Left kidney (tissue), 2 donors: ENCODE data around the gene UBE2J1. TPM values are rescaled to one million over a fixed set of nuclear protein-coding genes. Genes with fewer than 3 reads are reported as not detected.
A peak's percentile ranks its signal among the peaks of the same experiment; 100 is the strongest.

ENCODE experiments used
- DNase-seq: peaks from one replicate; pipeline ENCODE4 v3.0.0-alpha.2; 2013
- polyA plus RNA-seq: library from polyadenylated mRNA; unstranded; fragments of 120-200 nt; gene quantifications from one replicate; pipeline ENCODE4 v1.2.1, GENCODE V29; 2013; ENCODE audit not compliant: insufficient read length

The UBE2J1 gene
- polyA plus RNA-seq, 1 donor, result 59.3 TPM

DNA sequence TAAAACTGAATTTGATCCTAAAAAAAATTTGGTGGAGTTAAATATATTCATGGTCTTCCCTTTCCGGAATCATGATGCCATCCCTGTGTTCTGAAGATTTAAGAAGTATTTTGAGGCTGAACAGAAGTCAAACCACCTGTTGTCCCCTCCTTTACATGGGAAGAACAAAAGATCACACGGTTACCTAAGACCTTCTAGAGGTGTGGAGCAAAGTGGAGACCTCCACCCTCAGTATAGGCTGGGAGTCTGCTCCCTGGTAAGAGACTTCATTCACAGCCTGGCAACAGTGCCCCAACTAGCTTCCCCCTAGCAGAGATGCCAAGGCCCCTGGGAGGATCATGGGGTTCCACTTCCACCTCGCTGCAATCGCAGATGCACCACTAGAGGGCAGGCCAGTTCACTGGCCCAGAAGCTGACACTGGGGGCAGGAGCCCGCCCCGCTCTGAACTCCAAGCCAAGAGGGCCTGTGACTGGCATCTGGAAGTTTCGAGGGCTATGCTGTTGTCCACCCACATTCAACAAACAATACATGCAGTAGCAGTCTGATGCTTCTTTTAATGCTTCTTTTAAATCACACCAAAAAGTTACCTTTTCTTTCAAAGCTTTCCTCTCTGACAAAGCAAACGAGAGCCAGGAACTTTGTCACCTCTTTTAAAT is 19.5 kb upstream of the UBE2J1 start:
- peak; percentile 44 for DNase-seq

DNA sequence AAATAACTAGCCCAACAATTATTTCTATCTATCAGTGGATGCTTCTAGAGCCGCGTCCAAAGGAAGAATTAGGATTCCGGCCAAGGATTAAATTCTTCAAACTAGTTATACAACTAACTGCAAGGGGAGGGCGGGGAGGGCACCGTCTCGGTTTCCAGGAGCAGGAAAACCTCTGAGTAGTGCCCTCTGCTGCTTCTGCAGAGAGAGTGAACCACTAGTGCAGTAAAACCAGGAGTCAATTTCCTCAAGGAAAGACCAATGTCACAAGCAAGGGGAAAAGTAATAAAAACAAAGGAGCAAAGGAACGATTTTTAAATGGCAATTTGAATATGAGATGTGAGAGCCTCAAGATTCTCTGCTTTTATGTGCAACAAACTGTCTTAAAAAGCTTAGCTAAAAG is 16.5 kb upstream of the UBE2J1 start:
- DNase-seq, result no peak

DNA sequence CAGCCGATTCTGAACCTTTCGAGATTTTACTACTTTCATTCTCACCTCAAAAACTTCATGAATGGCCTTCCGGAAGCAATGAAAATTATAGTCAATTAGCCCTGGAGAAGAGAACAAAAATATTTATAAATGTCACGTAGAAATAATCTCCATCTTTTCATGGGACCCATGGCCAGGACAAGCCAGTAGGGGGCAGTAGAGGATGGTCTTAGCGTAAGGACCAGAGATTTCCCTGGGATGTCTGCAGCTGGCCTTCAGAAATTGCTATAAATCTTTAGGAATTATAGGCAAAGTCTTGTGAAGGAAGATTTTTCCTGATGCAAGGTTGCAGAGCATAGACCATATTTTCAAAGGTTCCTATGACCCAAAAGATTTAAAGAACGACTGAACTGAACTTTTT is 15.6 kb upstream of the UBE2J1 start:
- peak; percentile 57 for DNase-seq

DNA sequence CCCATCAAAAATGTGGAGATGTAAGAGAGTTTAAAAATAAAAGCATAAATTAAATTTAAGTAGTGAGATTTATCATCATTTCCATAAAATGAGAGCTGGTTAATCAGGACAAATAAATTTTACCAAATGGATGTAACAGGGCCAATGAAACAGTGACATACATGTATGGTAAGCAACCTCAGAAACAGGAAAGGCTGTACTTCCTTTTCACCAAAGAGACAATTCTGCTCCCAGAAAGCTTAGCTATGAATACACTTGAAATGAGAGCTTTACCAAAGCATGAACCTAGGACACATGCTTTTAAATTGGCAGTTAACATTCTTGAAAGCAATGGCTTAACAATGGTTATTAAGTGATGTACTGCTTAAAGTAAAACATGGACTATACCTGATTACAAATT is 12.1 kb upstream of the UBE2J1 start:
- no peak for DNase-seq

DNA sequence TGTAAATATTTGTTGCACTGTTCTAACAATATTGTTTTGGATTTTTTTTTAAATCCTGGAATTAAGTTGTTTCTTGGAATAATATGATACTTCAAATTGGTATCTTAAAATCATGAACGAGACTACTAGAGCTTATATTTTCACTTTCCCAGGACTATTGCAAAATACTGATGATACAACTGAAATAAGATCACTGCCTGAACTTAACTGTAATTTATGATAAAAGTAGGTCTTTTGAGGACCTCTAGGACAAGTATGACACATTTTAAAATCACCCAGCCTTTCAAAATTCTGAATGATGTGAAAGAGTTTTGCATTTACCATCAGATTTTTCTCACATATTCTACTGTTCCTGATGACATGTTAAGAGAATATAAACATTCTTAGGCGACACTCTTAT is 8.6 kb upstream of the UBE2J1 start:
- DNase-seq, result no peak

DNA sequence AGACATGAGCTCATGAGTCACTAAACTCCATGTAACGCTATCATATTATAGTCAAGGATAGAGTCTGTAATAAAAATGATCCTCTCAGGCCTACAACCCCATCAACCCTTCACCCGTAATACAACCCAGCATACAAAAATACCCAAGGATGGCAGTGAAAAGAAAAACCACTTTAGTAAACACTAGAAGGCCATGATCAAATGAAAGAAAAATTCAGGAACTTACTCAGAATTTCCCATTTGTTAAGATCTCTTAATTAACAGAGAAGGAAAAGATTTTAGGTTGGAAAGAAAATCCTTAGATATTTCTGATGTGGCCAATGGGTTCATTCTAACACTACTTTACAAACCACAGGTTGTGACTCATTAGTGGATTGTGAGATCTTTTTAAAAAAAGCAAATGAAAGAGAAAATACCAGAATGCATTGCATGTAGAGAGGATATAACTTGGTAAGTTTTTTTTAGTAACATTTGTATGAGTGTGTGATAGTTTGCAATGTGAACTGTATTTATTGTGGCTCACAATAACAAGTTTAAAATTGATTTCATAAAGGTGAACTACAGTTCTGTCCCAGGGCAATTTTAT is 8.0 kb upstream of the UBE2J1 start:
- no peak for DNase-seq

DNA sequence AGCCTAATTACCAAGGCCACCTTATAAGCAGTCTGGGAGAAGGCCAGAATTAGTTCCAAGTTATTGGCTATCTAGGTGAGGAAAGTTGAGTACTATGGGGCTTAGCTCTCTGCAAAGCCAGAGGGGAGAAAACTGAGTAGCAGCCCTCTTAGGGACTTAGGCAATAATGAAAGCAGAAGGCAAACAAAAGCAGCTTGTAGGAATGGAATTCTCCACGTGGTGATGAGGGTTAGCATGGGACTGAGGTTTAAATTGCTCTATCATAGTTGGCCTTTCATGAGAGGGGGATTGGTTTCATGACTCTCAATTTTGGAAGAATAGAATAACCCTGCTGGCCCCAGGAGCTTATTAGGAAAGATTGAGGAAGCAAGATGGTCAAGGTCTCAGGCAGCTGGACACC is 7.0 kb upstream of the UBE2J1 start:
- no peak for DNase-seq

DNA sequence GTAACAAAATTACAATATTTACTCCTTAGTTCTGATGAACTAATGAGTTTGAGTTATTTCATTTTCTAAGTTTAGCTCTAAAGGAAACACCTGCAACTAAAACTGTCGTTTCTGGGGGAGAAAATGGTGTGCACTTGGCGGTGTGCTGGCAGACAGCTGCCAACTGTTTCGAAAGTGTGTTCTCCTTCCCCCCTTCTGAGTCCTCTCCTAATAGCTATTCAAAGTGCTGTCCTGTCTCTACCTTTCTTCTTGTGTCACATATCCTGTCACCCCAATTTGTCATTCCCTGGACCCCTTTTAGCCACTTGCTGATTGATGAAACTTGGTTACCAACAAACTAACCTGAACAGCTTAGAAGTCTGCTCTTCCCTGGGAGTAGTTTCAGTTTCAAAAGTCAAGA is 4.9 kb upstream of the UBE2J1 start:
- no peak for DNase-seq

DNA sequence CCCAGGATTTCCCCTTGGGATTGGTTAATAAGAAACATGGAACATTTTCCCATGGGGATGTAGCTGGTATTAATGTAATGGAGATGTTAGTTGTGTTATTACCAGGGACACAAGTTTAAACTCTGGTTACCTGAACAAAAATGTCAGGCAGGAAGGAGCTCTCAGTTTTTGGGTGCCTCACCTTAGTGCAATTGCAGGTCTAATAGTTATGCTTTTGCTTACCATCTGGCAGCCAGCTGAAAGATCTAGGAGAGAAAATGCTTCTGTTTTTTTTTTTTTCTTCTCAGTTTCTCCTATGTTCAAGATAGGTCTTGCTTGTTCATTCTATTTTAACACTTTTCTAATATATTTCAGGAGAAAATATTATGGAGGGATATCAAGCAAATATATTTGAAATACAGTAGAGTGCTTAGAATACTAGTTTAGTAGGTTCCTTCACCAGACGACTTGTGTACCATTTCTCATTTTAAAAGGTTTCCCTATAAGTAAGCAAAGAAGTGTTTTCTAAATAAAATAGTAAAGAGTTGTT is 4.2 kb upstream of the UBE2J1 start:
- DNase-seq, result no peak

DNA sequence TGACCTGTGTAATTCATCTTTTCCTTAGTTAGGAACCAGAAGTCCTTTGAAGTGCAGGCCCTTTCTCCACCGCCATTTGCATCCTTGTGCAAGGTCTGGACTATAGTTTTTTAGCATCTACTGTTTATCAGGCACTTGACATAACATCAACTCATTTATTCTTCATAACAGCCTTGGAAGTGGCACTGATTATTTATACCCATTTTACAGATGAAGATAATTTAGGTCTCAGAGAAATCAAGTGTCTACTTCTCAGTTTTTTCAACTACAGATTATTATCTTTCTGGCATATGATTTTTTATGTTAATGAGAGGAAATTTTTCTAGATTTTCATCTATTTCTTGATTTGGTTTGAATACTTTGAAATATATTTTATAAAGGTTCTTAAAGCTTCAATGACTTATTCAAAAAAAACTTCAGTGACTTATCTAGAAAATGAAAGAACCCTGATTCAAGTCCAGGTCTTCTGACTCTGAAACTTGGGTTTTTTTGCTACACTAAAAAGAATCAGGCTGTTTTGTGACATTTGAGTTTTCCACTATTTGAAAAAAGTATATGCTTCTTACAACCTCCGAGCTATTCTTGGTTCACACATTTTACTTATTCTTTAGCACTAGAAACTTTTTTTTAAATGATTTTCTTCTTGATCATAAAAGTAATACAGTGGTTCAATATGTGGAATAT is 3.1 kb upstream of the UBE2J1 start:
- no peak for DNase-seq

DNA sequence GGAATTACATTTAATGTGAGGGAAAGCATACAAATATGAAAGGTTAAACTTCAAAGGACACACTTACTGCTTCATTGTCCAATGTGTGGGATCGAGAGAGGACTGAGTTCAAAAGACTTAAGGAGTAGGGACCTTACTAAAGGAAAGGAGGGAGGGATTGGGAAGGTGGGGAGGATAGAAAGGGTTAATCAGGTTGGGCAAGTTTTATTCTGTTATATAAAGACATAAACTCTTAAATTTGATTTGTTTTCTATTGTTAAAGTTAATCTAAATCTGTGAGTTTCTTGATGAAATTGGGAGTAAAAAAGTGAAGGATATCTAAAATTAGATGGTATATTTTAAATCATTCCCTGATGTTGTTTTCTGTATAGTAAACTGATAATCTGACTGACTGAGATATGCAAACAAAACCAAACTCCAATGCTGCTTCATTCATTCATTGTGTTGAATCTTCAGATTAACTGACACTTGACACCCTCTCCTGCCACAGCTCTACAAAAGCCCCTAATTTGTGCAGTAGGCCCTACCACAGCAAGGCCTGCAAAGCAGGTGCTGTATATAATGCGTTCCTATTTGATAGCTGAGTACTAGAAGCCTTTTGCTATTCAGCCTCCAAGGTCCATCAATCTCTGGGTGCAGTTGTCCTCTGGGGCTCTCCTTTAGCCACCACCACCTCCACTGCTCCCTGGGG is 1.3 kb upstream of the UBE2J1 start:
- no peak for DNase-seq

DNA sequence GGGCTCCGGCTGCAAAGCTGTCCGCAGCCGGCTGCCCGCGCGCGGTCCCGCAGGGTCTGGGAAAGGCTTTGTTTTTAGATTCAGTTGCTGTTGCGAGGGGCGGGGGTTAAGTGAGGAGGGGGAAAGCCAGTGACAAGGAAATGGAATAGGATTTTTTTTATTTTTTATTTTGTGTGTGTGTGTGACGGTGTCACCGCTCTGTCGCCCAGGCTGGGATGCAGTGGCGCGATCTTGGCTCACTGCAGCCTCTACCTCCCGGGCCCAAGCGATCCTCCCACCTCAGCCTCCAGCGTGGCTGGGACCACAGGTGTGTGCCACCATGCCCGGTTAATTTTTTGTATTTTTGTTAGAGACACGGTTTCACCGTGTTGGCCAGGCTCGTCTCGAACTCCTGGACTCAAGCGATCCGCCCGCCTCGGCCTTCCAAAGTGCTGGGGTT is 615 bp upstream of the UBE2J1 start:
- no peak for DNase-seq

DNA sequence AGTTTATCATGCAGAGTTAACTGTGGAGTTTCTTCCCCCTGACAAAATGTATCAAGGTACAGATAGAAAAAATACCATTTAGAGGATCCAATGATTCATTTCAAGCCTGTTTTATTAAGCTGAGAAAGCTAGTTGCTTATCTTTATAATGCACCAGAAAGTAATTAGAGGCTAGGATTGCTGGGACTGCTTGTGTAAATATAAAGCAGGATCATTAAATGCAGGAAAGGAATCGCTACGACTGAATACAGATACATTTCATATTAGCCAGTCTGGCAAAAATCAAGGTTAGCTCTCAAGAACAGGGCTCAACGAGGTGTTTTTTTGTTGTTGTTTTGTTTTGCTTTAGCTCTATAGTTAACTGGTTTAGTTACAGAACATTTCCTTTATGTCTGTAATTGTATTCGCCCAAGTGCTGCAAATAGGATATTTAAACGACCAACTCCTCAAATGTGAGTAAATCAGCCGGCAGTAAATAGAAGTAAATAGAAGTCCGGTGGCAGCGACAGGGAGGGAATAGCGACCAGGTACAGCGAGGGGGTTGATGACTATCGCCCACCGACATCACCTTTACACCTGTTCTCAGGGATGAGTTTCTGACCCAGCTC is 748 bp downstream of the UBE2J1 start:
- DNase-seq, result peak; percentile 43

DNA sequence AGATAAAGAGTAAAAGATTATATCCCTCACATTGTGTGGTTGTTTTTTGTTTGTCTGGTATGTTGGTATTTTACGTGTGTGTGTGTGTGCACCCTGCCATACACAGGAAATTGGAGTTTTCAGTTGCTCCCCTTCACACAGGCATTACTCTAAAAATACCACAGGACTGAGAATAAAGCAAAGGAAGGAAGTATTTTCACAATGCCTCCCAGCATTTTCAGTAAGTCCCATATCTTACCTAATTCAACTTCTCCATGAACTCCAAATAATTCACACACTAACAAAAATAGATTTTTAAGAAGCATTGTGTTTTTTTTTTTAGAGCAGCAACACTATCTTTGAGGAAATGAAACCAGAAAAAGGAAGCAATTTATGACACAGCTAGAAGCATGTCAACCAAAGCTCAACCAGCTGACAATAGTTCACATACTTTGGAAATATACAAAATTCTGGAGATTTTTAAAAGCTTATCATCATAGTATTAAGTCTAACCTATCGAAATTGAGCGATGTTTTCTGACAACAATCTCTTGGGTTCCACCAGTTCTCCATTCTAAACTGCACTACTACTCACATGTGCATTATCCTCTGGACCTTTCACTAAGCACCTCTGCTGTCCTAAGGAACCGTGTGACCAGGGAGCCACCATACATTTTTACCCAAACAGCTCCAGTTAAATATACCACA is 2.1 kb downstream of the UBE2J1 start:
- no peak for DNase-seq

DNA sequence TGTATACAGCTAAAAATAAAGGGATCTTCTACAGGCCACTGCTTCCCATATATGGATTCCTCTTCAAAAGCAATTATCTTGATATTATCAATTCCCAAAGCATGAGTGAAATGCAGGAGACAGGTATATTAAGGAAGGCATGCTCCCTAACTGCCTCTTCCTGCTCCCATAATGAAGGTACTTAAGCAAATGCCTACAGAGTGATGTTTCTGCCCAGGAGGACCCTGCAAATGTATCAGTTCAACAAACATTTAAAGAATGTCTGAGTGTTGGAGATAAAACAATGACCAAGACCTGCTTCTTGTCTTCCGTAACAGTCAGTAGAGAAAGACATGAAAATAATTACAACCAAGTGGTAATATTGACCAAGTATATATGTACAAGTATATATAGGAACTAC is 4.2 kb downstream of the UBE2J1 start:
- DNase-seq, result no peak

DNA sequence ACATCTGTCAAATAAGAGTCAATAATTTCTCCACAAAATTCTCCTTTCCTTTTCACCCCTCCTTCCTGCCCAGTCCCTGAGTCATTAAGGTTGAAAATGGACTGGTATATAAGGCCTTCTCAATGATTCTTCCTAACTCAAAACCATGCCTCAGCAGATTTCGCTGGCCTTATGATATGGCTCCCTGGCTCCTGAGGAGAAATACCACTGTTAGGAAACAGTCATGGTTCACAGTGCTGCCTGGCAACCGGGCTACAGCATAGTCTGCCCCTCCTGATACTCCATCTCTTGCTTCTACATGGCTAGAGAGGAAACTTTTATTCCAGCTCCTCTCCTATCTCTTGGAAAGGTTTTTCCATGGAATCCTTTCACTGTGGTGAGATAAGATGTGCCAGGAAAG is 4.7 kb downstream of the UBE2J1 start:
- DNase-seq, result peak; percentile 22

DNA sequence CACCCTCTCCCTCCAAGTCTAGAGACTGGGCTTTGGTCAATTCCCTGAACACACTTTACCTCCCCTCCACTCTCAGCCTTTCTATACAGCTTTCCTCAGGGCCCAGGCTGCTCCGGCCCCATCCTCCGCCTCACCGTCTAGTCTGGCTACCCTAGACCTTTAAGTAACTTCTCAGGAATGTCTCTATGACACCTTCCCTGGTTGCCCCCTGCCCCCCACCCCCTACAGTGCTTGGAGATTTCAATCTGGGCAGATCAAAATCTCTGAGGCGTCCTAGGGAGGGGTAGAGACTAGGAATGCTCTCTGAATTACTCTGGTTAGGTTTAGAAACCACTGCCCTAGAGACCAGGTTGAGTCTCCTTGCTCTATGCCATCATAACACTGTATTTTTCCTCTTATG is 6.1 kb downstream of the UBE2J1 start:
- no peak for DNase-seq

DNA sequence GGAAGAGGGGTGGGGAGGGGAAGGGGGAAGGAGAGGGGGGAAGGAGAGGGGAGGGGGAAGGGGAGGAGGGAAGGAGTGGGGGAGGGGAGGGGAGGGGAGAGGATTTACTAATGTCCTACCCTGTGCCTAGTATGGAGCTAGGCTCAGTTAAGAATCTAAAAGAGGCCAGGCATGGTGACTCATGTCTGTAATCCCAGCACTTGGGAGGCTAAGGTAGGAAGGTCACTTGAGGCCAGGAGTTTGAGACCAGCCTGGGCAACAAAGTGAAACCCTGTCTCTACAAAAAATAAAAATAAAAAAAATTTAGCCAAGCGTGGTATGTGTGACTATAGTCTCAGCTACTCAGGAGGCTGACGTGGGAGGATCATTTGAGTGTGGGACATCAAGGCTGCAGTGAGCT is 13.0 kb downstream of the UBE2J1 start:
- DNase-seq, result no peak

DNA sequence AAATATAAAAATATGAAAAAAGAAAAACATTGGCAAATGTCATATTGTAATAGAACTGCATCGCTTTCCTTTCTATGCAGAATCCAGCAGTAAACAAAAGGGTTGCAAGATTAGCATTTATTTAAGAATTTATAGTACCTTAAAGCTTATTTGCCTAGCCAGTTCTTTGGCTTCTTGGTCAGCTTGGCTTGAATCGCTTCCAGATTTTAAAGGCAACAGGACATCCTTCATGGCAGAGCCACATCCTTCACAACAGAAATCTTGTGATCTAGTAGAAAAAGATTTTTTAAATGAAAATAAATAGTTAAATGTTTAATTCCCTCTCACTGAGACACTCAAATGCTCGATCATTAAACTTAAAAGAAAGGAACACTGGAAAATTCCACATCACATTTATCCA is 17.4 kb downstream of the UBE2J1 start:
- DNase-seq, result no peak

DNA sequence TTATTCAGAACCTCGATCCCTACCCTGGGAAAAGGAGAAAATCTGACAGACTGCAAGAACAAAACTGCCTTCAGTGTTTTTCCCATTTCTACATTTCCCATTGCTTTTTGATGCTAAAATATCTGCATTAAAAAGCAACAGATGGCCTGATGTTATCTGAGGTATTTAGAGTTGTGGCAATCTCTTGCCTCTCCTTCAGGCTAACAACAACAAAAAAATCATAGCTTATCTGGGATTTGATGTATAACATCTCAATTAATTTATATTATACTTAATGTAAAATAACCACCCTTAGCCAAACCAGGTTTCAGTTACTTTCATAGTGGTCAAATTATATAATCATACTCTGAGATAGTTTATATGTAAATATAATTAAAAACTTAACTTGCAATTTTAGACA is 21.6 kb downstream of the UBE2J1 start:
- DNase-seq, result no peak

DNA sequence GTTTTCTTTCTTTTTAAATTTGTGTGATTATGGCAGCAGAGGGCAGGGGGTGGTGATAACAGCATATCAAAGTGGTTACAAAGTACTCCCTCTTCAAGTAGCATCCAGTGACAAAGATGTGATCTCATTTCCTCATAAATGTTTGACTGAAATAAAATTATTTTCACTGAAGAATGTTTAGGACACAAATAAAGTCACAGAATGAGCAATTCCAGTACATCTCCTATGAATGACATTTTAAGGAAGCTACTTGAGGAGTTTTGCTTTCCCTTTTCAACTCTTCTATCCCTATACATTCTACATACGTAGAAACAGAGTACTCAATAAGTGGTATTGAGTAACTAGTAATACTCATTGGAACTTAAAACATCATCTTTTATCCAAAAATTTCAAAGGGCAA is 23.5 kb downstream of the UBE2J1 start:
- no peak for DNase-seq

DNA sequence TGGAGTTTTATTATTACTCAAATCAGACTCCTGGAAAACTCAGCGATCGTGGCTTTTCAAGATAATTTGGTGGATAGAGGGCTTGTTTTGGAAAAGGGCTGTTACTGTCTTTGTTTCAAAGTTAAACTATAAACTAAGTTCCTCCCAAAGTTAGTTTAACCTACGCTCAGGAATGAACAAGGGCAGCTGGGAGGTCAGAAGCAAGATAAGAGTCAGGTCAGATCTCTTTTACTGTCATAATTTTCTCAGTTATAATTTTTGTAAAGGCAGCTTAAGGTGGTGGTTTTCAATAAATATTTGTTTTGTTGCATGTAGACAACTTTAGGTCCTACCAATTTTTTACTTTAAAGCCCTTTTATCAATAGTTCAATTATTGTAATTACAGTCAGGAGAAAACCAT is 28.2 kb downstream of the UBE2J1 start:
- DNase-seq, result no peak
